Loucy (cell line): ENCODE results near the gene RNF212B.

Source experiments
- H2AFZ ChIP-seq: fragments of 200-600 bp; sonication (generic); 2 replicates; pipeline ENCODE4 v1.6.0; 2016; ENCODE audit warnings: antibody characterized with exemption, mild to moderate bottlenecking, low read length, moderate library complexity
- H3F3A ChIP-seq: fragments of 200-600 bp; 2 replicates; pipeline ENCODE4 v1.6.0; 2016; ENCODE audit warnings: antibody characterized with exemption, low read depth, mild to moderate bottlenecking
- H3K27me3 ChIP-seq: fragments of 200-600 bp; sonication (generic); 2 replicates; pipeline ENCODE4 v1.6.1; 2014; ENCODE audit warnings: low read length, mild to moderate bottlenecking; ENCODE audit not compliant: insufficient read depth, poor library complexity, severe bottlenecking
- H3K36me3 ChIP-seq: fragments of 200-600 bp; sonication (generic); 2 replicates; pipeline ENCODE4 v1.6.1; 2016; ENCODE audit warnings: low read length; ENCODE audit not compliant: insufficient read depth
- H3K4me1 ChIP-seq: fragments of 200-600 bp; sonication (generic); 2 replicates; pipeline ENCODE4 v1.5.1; 2014; ENCODE audit warnings: low read length, mild to moderate bottlenecking; ENCODE audit not compliant: insufficient read depth, poor library complexity, severe bottlenecking
- H3K4me2 ChIP-seq: fragments of 200-600 bp; sonication (generic); 2 replicates; pipeline ENCODE4 v1.6.0; 2014; ENCODE audit warnings: antibody characterized with exemption, low read length, low read depth, mild to moderate bottlenecking; ENCODE audit not compliant: poor library complexity, severe bottlenecking
- H3K4me3 ChIP-seq: fragments of 200-600 bp; sonication (generic); 2 replicates; pipeline ENCODE4 v1.5.1; 2014; ENCODE audit warnings: low read length, mild to moderate bottlenecking, mixed read lengths; ENCODE audit not compliant: poor library complexity, severe bottlenecking
- H3K79me2 ChIP-seq: fragments of 200-600 bp; sonication (generic); 2 replicates; pipeline ENCODE4 v1.6.1; 2014; ENCODE audit warnings: low read length; ENCODE audit not compliant: insufficient read depth
- H3K9ac ChIP-seq: fragments of 200-600 bp; sonication (generic); 2 replicates; pipeline ENCODE4 v1.6.0; 2014; ENCODE audit warnings: mild to moderate bottlenecking, low read depth, low read length, moderate library complexity; ENCODE audit not compliant: poor library complexity, severe bottlenecking
- H3K9me2 ChIP-seq: fragments of 200-600 bp; sonication (generic); replicated peaks from 2 replicates; pipeline ENCODE4 v1.6.1; 2016; ENCODE audit warnings: low read depth, low read length, mixed read lengths
- H3K9me3 ChIP-seq: fragments of 200-600 bp; sonication (generic); 2 replicates; pipeline ENCODE4 v1.6.1; 2014; ENCODE audit warnings: mild to moderate bottlenecking, antibody characterized with exemption, low read length, low read depth; ENCODE audit not compliant: insufficient read depth
- H4K20me1 ChIP-seq: fragments of 200-600 bp; sonication (generic); 2 replicates; pipeline ENCODE4 v1.6.0; 2014; ENCODE audit warnings: antibody characterized with exemption, low read length, mild to moderate bottlenecking; ENCODE audit not compliant: insufficient read depth, poor library complexity, severe bottlenecking
- EZH2phosphoT487 ChIP-seq: fragments of 200-600 bp; IDR thresholded peaks from 2 replicates; pipeline ENCODE4 v1.6.1; 2018; ENCODE audit warnings: antibody characterized with exemption, mild to moderate bottlenecking, moderate library complexity, borderline replicate concordance
- TF ChIP-seq, protein P1 (sequence below): fragments of 200-600 bp; sonication (generic); conservative IDR thresholded peaks from 2 replicates; pipeline ENCODE4 v1.5.1; 2014; ENCODE audit warnings: mild to moderate bottlenecking, antibody characterized with exemption, low read length

RNF212B gene

DNA sequence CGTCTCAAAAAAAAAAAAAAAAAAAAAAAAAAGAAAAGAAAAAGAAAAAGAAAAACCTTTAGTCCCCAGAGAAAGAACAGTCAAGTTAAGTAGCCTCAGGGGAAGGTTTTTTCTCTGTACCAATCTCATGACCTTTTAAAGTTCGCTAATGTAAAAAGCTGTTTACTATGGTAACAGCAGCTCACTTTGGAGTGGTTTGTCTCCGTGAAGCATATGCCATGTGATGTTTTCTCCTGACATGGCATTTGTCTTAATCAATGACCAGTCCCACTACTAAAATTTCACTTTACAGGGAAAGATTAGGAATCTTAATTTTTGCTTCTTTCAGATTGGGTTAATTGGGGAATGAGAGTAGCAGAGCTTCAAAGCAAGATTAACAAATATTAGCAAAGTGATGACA lies 4.3 kb downstream of the RNF212B start:
- Histone ChIP-seq H4K20me1 (no peaks in the 10 kb centered on the region), H2AFZ (no peak overlapping the region), H3K79me2 (no peaks in the 10 kb centered on the region), H3K4me1 (no peaks in the 10 kb centered on the region), H3K9ac (no peak overlapping the region), H3K4me2 (no peak overlapping the region), H3F3A (no peaks in the 10 kb centered on the region), H3K36me3 (no peaks in the 10 kb centered on the region), H3K27me3 (no peaks in the 10 kb centered on the region), H3K4me3 (no peak overlapping the region), H3K9me3 (no peaks in the 10 kb centered on the region), H3K9me2 (no peaks in the 10 kb centered on the region)
- no peak for TF ChIP-seq EZH2phosphoT487
- TF ChIP-seq, protein P1, sequence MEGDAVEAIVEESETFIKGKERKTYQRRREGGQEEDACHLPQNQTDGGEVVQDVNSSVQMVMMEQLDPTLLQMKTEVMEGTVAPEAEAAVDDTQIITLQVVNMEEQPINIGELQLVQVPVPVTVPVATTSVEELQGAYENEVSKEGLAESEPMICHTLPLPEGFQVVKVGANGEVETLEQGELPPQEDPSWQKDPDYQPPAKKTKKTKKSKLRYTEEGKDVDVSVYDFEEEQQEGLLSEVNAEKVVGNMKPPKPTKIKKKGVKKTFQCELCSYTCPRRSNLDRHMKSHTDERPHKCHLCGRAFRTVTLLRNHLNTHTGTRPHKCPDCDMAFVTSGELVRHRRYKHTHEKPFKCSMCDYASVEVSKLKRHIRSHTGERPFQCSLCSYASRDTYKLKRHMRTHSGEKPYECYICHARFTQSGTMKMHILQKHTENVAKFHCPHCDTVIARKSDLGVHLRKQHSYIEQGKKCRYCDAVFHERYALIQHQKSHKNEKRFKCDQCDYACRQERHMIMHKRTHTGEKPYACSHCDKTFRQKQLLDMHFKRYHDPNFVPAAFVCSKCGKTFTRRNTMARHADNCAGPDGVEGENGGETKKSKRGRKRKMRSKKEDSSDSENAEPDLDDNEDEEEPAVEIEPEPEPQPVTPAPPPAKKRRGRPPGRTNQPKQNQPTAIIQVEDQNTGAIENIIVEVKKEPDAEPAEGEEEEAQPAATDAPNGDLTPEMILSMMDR, result no peak

DNA sequence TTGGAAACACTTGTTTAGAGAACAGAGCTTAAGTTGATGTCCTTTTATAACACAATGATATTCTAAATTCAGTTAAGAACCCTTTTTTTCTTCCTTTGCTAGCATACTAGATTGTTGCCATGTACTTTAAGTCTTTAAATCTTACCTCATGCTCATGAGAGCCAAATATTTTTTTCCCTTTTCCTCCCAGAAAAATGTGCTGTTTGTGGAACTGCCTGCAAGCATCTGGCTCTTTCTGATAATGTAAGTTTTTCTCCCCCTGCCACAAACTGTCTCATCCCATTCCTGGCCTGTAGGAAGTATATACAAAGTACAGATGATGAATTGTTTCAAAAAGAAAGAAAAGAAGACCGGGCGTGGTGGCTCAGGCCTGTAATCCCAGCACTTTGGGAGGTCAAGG lies 5.3 kb downstream of the RNF212B start:
- Histone ChIP-seq H3F3A (no peaks in the 10 kb centered on the region), H3K36me3 (no peaks in the 10 kb centered on the region), H3K4me3 (no peak overlapping the region), H3K27me3 (no peaks in the 10 kb centered on the region), H3K9me2 (no peaks in the 10 kb centered on the region), H4K20me1 (no peaks in the 10 kb centered on the region), H3K9ac (no peak overlapping the region), H3K4me1 (no peaks in the 10 kb centered on the region), H3K4me2 (no peak overlapping the region), H2AFZ (no peak overlapping the region), H3K9me3 (no peaks in the 10 kb centered on the region), H3K79me2 (no peaks in the 10 kb centered on the region)
- TF ChIP-seq, protein P1, result no peak
- TF ChIP-seq EZH2phosphoT487, result no peak

DNA sequence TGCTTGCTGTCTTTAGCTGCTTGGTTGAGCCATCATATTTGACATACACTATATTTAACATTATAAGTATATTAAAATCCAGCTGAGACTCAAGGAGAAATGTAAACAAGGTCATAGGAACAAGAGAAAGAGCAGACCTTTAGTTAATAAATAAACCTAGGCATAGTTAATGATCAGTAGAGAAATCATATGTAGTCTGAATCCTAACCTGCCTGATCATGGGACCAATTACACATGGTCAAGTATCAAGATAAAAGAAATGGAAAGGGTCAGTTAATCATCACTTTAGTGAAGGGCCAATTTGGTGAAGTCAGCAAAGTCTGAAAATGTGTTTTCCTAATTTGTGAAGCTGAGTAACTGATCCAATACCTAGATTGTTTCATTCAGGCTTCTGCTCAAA lies 7.5 kb downstream of the RNF212B start:
- H3K9ac ChIP-seq, result no peak overlapping the region
- no peaks in the 10 kb centered on the region for H3K4me1 ChIP-seq
- no peaks in the 10 kb centered on the region for H4K20me1 ChIP-seq
- H2AFZ ChIP-seq, result no peak overlapping the region
- no peaks in the 10 kb centered on the region for H3K27me3 ChIP-seq
- no peak overlapping the region for H3K4me2 ChIP-seq
- no peaks in the 10 kb centered on the region for H3F3A ChIP-seq
- TF ChIP-seq EZH2phosphoT487, result no peak
- TF ChIP-seq, protein P1, result no peak
- no peaks in the 10 kb centered on the region for H3K9me2 ChIP-seq
- H3K79me2 ChIP-seq, result no peaks in the 10 kb centered on the region
- no peaks in the 10 kb centered on the region for H3K36me3 ChIP-seq
- no peak overlapping the region for H3K4me3 ChIP-seq
- H3K9me3 ChIP-seq, result no peaks in the 10 kb centered on the region
